HEK293 (cell line): Measurements from ENCODE around the gene FAM83F.

ENCODE experiments used
- CTCF ChIA-PET: fragments of 350-600 bp; formaldehyde crosslinking; extraction: SDS; loops from one replicate; lab custom pipeline; 2021; ENCODE audit warnings: antibody characterized with exemption; lab: Yijun Ruan, JAX
- POLR2A ChIA-PET: fragments of 300-600 bp; formaldehyde crosslinking; extraction: SDS; loops from one replicate; lab custom pipeline; 2020; ENCODE audit warnings: antibody characterized with exemption, inconsistent platforms; lab: Yijun Ruan, JAX
- H3K27ac ChIP-seq: fragments of 200-500 bp; sonication (Bioruptor generic); 2 replicates; pipeline ENCODE4 v1.5.1; 2014; ENCODE audit warnings: low read depth, low read length, control low read depth, inconsistent platforms; ENCODE audit errors: extremely low read depth
- H3K36me3 ChIP-seq, 2 experiments: fragments of 200-500 bp in 1 of 2; sonication (Bioruptor generic) in 1 of 2; 1 replicate in 1 of 2; 2 replicates in 1 of 2; pipeline ENCODE4 v1.5.1; 2014 to 2017; ENCODE audit warnings: inconsistent platforms in 2 of 2, low read length in 2 of 2; ENCODE audit not compliant: control insufficient read depth in 2 of 2, insufficient read depth in 1 of 2
- H3K4me1 ChIP-seq: fragments of 200-500 bp; sonication (Bioruptor generic); 2 replicates; pipeline ENCODE4 v1.5.1; 2014; ENCODE audit warnings: mild to moderate bottlenecking, low read length, inconsistent platforms; ENCODE audit not compliant: control insufficient read depth, insufficient read depth
- H3K4me3 ChIP-seq: 2 replicates; pipeline ENCODE4 v1.5.1; 2011; ENCODE audit warnings: low read depth, mild to moderate bottlenecking, control low read depth, low read length, moderate library complexity
- H3K9me3 ChIP-seq: fragments of 200-500 bp; sonication (Bioruptor generic); 2 replicates; pipeline ENCODE4 v1.5.1; 2014; ENCODE audit warnings: low read depth, low read length, inconsistent platforms; ENCODE audit not compliant: control insufficient read depth, insufficient read depth
- GLI2 ChIP-seq: fragments of 450-650 bp; formaldehyde crosslinking; IDR thresholded peaks from 2 replicates; pipeline ENCODE4; 2017; ENCODE audit warnings: missing biosample characterization, missing genetic modification characterization, low read depth, borderline replicate concordance
- HOXD13 ChIP-seq: sonication (generic); formaldehyde crosslinking; IDR thresholded peaks from 2 replicates; pipeline ENCODE4 v1.8.0; 2022; ENCODE audit warnings: missing genetic modification reagents, borderline replicate concordance
- MEIS1 ChIP-seq: sonication (generic); formaldehyde crosslinking; IDR thresholded peaks from 2 replicates; pipeline ENCODE4 v1.8.1; 2022; ENCODE audit warnings: missing genetic modification reagents, mild to moderate bottlenecking, borderline replicate concordance
- OSR2 ChIP-seq: fragments of 450-650 bp; formaldehyde crosslinking; IDR thresholded peaks from 2 replicates; pipeline ENCODE4 v1.5.1; 2016; ENCODE audit warnings: missing biosample characterization, missing genetic modification characterization
- OVOL3 ChIP-seq: fragments of 450-650 bp; formaldehyde crosslinking; IDR thresholded peaks from 2 replicates; pipeline ENCODE4 v1.5.1; 2016; ENCODE audit warnings: missing biosample characterization, missing genetic modification characterization
- SALL2 ChIP-seq: fragments of 450-650 bp; formaldehyde crosslinking; IDR thresholded peaks from 2 replicates; pipeline ENCODE4 v1.5.0; 2017; ENCODE audit warnings: missing biosample characterization, mild to moderate bottlenecking, missing genetic modification characterization, borderline replicate concordance
- SETDB1 ChIP-seq: IDR thresholded peaks from one replicate; pipeline ENCODE4 v1.6.1; 2017; ENCODE audit warnings: mild to moderate bottlenecking, low read length, moderate library complexity, mixed read lengths; ENCODE audit not compliant: insufficient read length
- WT1 ChIP-seq: fragments of 450-650 bp; formaldehyde crosslinking; IDR thresholded peaks from 2 replicates; pipeline ENCODE4 v1.5.1; 2016; ENCODE audit warnings: missing biosample characterization, missing genetic modification characterization
- ZFP37 ChIP-seq: fragments of 450-650 bp; formaldehyde crosslinking; IDR thresholded peaks from 2 replicates; pipeline ENCODE4 v1.5.1; 2016; ENCODE audit warnings: missing biosample characterization, missing genetic modification characterization
- ZNF157 ChIP-seq: fragments of 450-650 bp; formaldehyde crosslinking; IDR thresholded peaks from 2 replicates; pipeline ENCODE4 v1.5.1; 2016; ENCODE audit warnings: missing biosample characterization, missing genetic modification characterization
- ZNF16 ChIP-seq: fragments of 450-650 bp; formaldehyde crosslinking; IDR thresholded peaks from 2 replicates; pipeline ENCODE4 v1.5.1; 2016; ENCODE audit warnings: low read depth, missing biosample characterization, missing genetic modification characterization
- ZNF391 ChIP-seq: fragments of 450-650 bp; formaldehyde crosslinking; IDR thresholded peaks from 2 replicates; pipeline ENCODE4 v1.5.1; 2016; ENCODE audit warnings: low read depth, missing biosample characterization, missing genetic modification characterization, borderline replicate concordance
- ZNF394 ChIP-seq: fragments of 450-650 bp; formaldehyde crosslinking; IDR thresholded peaks from 2 replicates; pipeline ENCODE4 v1.5.1; 2016; ENCODE audit warnings: missing biosample characterization, missing genetic modification characterization, mild to moderate bottlenecking, moderate library complexity, borderline replicate concordance
- ZNF404 ChIP-seq: fragments of 450-650 bp; formaldehyde crosslinking; IDR thresholded peaks from 2 replicates; pipeline ENCODE4 v1.5.1; 2017; ENCODE audit warnings: missing biosample characterization, missing genetic modification characterization
- ZNF433 ChIP-seq: fragments of 450-650 bp; formaldehyde crosslinking; IDR thresholded peaks from 2 replicates; pipeline ENCODE4 v1.5.1; 2016; ENCODE audit warnings: missing biosample characterization, missing genetic modification characterization, low read depth
- ZNF514 ChIP-seq: fragments of 450-650 bp; formaldehyde crosslinking; IDR thresholded peaks from 2 replicates; pipeline ENCODE4 v1.5.1; 2016; ENCODE audit warnings: missing biosample characterization, missing genetic modification characterization
- ZNF549 ChIP-seq: fragments of 450-650 bp; IDR thresholded peaks from 2 replicates; pipeline ENCODE4 v1.5.1; 2018; ENCODE audit warnings: missing biosample characterization, missing genetic modification characterization, mild to moderate bottlenecking, inconsistent platforms, moderate library complexity
- ZNF558 ChIP-seq: fragments of 450-650 bp; formaldehyde crosslinking; IDR thresholded peaks from 2 replicates; pipeline ENCODE4 v1.5.1; 2016; ENCODE audit warnings: missing biosample characterization, missing genetic modification characterization
- ZNF561 ChIP-seq: fragments of 450-650 bp; IDR thresholded peaks from 2 replicates; pipeline ENCODE4 v1.5.1; 2018; ENCODE audit warnings: missing biosample characterization, missing genetic modification characterization, borderline replicate concordance
- ZNF658 ChIP-seq: fragments of 450-650 bp; formaldehyde crosslinking; IDR thresholded peaks from 2 replicates; pipeline ENCODE4; 2016; ENCODE audit warnings: missing biosample characterization, missing genetic modification characterization
- ZNF660 ChIP-seq: fragments of 450-650 bp; IDR thresholded peaks from 2 replicates; pipeline ENCODE4 v1.5.1; 2018; ENCODE audit warnings: missing biosample characterization, mild to moderate bottlenecking, missing genetic modification characterization
- ZNF768 ChIP-seq: fragments of 450-650 bp; formaldehyde crosslinking; IDR thresholded peaks from 2 replicates; pipeline ENCODE4 v1.5.1; 2018; ENCODE audit warnings: missing biosample characterization, mild to moderate bottlenecking, missing genetic modification characterization
- ZNF776 ChIP-seq: fragments of 450-650 bp; formaldehyde crosslinking; IDR thresholded peaks from 2 replicates; pipeline ENCODE4 v1.5.0; 2017; ENCODE audit warnings: missing biosample characterization, missing genetic modification characterization, borderline replicate concordance
- ZNF777 ChIP-seq: fragments of 450-650 bp; formaldehyde crosslinking; IDR thresholded peaks from 2 replicates; pipeline ENCODE4 v1.5.1; 2017; ENCODE audit warnings: missing biosample characterization, missing genetic modification characterization, borderline replicate concordance
- ZNF830 ChIP-seq: fragments of 450-650 bp; IDR thresholded peaks from 2 replicates; pipeline ENCODE4 v1.5.0; 2018; ENCODE audit warnings: missing biosample characterization, missing genetic modification characterization, low read depth, mild to moderate bottlenecking, moderate library complexity
- TF ChIP-seq, protein P1 (sequence below): fragments of 450-650 bp; formaldehyde crosslinking; conservative IDR thresholded peaks from 2 replicates; pipeline ENCODE4 v1.5.1; 2016; ENCODE audit warnings: low read depth, missing biosample characterization, missing genetic modification characterization
- TF ChIP-seq, protein P2 (sequence below): fragments of 450-650 bp; formaldehyde crosslinking; IDR thresholded peaks from 2 replicates; pipeline ENCODE4 v1.5.1; 2016; ENCODE audit warnings: missing biosample characterization, missing genetic modification characterization

Gene FAM83F

DNA sequence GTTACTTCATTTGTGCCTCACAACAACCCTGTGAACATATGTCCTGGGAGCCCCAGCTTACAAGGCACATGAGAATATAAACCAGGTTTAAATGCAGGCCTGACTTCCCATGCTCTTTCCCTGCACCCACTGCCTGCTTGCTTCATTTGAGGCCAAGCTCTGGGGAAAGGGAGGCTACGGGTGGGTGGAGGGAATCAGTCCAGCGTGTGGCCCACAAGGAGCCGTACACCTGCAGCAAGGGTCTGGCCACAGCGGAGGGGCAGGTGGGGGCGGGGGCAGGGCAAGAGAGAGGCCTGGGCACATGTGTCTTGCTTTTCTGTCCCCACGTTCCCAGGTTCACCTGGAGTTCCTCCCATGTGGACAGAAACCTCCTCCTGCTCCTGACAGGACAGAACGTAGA is 26.2 kb downstream of the FAM83F start (continued):
- TF ChIP-seq ZNF514 (tag by site-specific recombination) (no peak), OVOL3 (tag by site-specific recombination) (no peak), ZNF433 (no peak), HOXD13 (no peak), ZNF157 (tag by site-specific recombination) (no peak), SETDB1 (no peak)
- TF ChIP-seq, all 188 proteins: peak for 0

DNA sequence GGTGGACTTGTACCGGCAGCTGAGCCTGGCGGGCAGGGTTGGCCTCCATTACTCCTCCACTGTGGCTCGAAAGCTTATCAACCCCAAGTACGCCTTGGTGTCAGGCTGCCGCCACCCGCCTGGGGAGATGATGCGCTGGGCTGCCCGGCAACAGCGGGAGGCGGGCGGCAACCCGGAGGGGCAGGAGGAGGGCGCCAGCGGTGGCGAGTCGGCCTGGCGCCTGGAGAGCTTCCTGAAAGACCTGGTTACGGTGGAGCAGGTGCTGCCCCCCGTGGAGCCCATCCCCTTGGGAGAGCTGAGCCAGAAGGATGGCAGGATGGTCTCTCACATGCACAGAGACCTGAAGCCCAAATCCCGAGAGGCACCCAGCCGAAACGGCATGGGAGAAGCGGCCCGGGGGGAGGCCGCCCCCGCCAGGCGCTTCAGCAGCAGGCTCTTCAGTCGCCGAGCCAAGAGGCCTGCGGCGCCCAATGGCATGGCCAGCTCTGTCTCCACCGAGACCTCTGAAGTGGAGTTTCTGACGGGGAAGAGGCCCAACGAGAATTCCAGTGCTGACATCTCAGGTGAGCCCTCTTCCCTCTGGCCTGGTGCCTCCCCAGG is 26.7 kb downstream of the FAM83F start:
- H3K4me3 ChIP-seq, result no peak overlapping the region

DNA sequence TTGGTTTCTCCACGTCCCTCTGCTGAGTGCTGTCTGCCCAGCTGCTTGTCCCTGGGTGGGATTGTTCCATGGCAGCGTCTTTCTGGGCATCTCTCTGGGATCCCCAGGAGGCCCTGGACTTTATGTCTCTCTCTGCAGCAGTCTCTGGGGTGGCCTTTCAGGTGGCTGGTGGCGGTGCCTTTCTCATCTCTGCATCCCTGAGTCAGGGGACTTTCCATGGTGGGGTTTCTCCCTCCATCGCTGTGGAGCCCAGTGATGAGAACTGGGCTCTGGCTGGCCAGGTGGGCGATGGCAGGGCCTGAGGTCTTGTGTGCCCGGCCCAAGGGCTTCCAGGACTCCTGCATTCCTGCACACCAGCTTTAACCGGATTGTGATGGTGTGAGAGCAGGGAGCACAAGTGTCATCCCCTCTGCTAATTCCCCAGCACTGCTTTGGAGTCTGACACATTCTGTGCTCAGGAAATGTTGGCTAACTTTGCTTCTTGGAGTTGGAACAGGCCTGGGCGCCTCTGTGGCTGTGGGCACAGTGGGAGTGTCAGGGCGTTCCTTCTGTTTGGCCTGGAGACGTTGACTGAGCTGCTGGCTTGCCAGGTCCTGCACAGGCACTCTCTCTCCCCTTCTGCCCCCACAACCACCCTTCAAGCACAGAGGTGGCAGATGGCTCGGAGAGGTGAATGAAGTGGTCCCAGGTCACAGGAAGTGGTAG is 27.9 kb downstream of the FAM83F start:
- Histone ChIP-seq H3K4me1 (no peaks in the 10 kb centered on the region), H3K36me3 (no peaks in the 10 kb centered on the region), H3K27ac (no peak overlapping the region), H3K4me3 (no peak overlapping the region), H3K9me3 (no peaks in the 10 kb centered on the region)
- CTCF ChIA-PET, result interaction anchor here (0.5 to 6.5 kb wide), 14 partner anchors 13 to 887 kb away, joined by 3 to 109 read pairs (median 3); partner anchors contain the start of gene RPS19BP1
- POLR2A ChIA-PET, result no interaction called here
- no peak for TF ChIP-seq ZNF404 (tag by site-specific recombination)
- TF ChIP-seq, protein P1, sequence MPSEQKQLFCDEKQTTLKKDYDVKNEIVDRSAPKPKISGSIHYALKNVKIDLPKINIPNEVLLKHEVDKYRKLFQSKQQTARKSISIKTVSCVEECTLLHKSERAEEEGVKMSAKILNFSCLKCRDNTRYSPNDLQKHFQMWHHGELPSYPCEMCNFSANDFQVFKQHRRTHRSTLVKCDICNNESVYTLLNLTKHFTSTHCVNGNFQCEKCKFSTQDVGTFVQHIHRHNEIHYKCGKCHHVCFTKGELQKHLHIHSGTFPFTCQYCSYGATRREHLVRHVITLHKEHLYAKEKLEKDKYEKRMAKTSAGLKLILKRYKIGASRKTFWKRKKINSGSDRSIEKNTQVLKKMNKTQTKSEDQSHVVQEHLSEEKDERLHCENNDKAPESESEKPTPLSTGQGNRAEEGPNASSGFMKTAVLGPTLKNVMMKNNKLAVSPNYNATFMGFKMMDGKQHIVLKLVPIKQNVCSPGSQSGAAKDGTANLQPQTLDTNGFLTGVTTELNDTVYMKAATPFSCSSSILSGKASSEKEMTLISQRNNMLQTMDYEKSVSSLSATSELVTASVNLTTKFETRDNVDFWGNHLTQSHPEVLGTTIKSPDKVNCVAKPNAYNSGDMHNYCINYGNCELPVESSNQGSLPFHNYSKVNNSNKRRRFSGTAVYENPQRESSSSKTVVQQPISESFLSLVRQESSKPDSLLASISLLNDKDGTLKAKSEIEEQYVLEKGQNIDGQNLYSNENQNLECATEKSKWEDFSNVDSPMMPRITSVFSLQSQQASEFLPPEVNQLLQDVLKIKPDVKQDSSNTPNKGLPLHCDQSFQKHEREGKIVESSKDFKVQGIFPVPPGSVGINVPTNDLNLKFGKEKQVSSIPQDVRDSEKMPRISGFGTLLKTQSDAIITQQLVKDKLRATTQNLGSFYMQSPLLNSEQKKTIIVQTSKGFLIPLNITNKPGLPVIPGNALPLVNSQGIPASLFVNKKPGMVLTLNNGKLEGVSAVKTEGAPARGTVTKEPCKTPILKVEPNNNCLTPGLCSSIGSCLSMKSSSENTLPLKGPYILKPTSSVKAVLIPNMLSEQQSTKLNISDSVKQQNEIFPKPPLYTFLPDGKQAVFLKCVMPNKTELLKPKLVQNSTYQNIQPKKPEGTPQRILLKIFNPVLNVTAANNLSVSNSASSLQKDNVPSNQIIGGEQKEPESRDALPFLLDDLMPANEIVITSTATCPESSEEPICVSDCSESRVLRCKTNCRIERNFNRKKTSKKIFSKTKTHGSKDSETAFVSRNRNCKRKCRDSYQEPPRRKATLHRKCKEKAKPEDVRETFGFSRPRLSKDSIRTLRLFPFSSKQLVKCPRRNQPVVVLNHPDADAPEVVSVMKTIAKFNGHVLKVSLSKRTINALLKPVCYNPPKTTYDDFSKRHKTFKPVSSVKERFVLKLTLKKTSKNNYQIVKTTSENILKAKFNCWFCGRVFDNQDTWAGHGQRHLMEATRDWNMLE, result no peak
- TF ChIP-seq OSR2, result no peak
- TF ChIP-seq ZNF16 (tag by site-specific recombination), result no peak
- TF ChIP-seq SALL2 (tag by site-specific recombination), result no peak
- no peak for TF ChIP-seq WT1 (tag by site-specific recombination)
- no peak for TF ChIP-seq ZNF558 (tag by site-specific recombination)
- no peak for TF ChIP-seq ZNF561 (tag by site-specific recombination)
- no peak for TF ChIP-seq ZNF777 (tag by site-specific recombination)
- TF ChIP-seq ZNF830 (tag by site-specific recombination), result no peak
- TF ChIP-seq ZFP37 (tag by site-specific recombination), result no peak
- TF ChIP-seq ZNF394, result no peak
- no peak for TF ChIP-seq ZNF660
- TF ChIP-seq ZNF768 (tag by site-specific recombination), result no peak
- TF ChIP-seq, protein P2, sequence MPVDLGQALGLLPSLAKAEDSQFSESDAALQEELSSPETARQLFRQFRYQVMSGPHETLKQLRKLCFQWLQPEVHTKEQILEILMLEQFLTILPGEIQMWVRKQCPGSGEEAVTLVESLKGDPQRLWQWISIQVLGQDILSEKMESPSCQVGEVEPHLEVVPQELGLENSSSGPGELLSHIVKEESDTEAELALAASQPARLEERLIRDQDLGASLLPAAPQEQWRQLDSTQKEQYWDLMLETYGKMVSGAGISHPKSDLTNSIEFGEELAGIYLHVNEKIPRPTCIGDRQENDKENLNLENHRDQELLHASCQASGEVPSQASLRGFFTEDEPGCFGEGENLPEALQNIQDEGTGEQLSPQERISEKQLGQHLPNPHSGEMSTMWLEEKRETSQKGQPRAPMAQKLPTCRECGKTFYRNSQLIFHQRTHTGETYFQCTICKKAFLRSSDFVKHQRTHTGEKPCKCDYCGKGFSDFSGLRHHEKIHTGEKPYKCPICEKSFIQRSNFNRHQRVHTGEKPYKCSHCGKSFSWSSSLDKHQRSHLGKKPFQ (tag by site-specific recombination), result no peak

More for the DNA sequence above, 26.7 kb downstream of the FAM83F start:
- CTCF ChIA-PET, result interaction anchor here (1.1 to 6.5 kb wide), 4 partner anchors 9 to 488 kb away, joined by 3 to 109 read pairs (median 5); partner anchors contain the start of gene RPS19BP1
- Histone ChIP-seq H3K9me3 (no peaks in the 10 kb centered on the region), H3K36me3 (no peaks in the 10 kb centered on the region), H3K27ac (no peak overlapping the region), H3K4me1 (no peaks in the 10 kb centered on the region)
- no peak for TF ChIP-seq ZNF658
- TF ChIP-seq ZNF391 (tag by site-specific recombination), result no peak
- TF ChIP-seq ZNF776 (tag by site-specific recombination), result no peak
- TF ChIP-seq, protein P2 (tag by site-specific recombination), result no peak
- TF ChIP-seq ZNF404 (tag by site-specific recombination), result no peak
- TF ChIP-seq MEIS1 (CRISPR knock-in tag), result no peak
- no peak for TF ChIP-seq ZNF433
- no peak for TF ChIP-seq WT1 (tag by site-specific recombination)
- no peak for TF ChIP-seq GLI2 (tag by site-specific recombination)
- TF ChIP-seq ZNF549 (tag by site-specific recombination), result no peak
- POLR2A ChIA-PET, result no interaction called here
